Head of caudate nucleus (tissue), 42 donors: Measurements from ENCODE around the gene HIVEP3.

Experiments
- DNase-seq, 42 donors: peaks; one replicate each; pipeline versions ENCODE4 v3.0.0 to v3.0.0-alpha.2; 2020 to 2021; ENCODE audit warnings: mixed read lengths in 7 of 42
- intact Hi-C: fragments of 100-400 bp; cut with DNase I; formaldehyde crosslinking; loops from one replicate; pipeline ENCODE4 v1.15.0; 2022

Gene HIVEP3

GRCh38 chr1:41675401-41675800 is 243.3 kb downstream of the HIVEP3 start:
- intact Hi-C loops = no loop called here
- no peak for DNase-seq

GRCh38 chr1:41674522-41674921 is 244.2 kb downstream of the HIVEP3 start:
- no peak for DNase-seq
- intact Hi-C loops = no loop called here

- no peak for DNase-seq
- intact Hi-C loops = no loop called here
Observed at GRCh38 chr1:41673806-41674205, 244.9 kb downstream of the HIVEP3 start.

GRCh38 chr1:41673378-41673777 is 245.3 kb downstream of the HIVEP3 start:
- intact Hi-C loops = no loop called here
- DNase-seq = no peak

- DNase-seq = no peak
- intact Hi-C loops = no loop called here
Observed at GRCh38 chr1:41672641-41673361, 245.9 kb downstream of the HIVEP3 start.

- intact Hi-C loops = no loop called here
- peak in 16 of 42 donors; percentile 20 to 77 (median 55) for DNase-seq
Observed at GRCh38 chr1:41672173-41672572, 246.5 kb downstream of the HIVEP3 start.

- intact Hi-C loops = no loop called here
- peak in 1 of 42 donors; percentile 51 for DNase-seq
Observed at GRCh38 chr1:41671116-41671755, 247.5 kb downstream of the HIVEP3 start.

- peak in 16 of 42 donors; percentile 22 to 80 (median 56) for DNase-seq
- intact Hi-C loops = no loop called here
Observed at GRCh38 chr1:41670217-41670957, 248.3 kb downstream of the HIVEP3 start.

GRCh38 chr1:41668967-41669366 is 249.8 kb downstream of the HIVEP3 start:
- no peak for DNase-seq
- intact Hi-C loops = no loop called here

GRCh38 chr1:41668054-41668660 is 250.6 kb downstream of the HIVEP3 start:
- no peak for DNase-seq
- intact Hi-C loops = no loop called here

- intact Hi-C loops = no loop called here
- no peak for DNase-seq
Observed at GRCh38 chr1:41666981-41667631, 251.6 kb downstream of the HIVEP3 start.

GRCh38 chr1:41665962-41666917 is 252.5 kb downstream of the HIVEP3 start:
- intact Hi-C loops = no loop called here

GRCh38 chr1:41664861-41665640 is 253.7 kb downstream of the HIVEP3 start:
- DNase-seq = no peak
- intact Hi-C loops = loop anchor here (5.0 kb wide), 1 partner anchor 93 kb away; no protein-coding TSS in a partner anchor

More at GRCh38 chr1:41665962-41666917, 252.5 kb downstream of the HIVEP3 start:
- no peak for DNase-seq

GRCh38 chr1:41663671-41664400 is 254.9 kb downstream of the HIVEP3 start:
- no peak for DNase-seq
- intact Hi-C loops = loop anchor here (5.0 kb wide), 1 partner anchor 92 kb away; no protein-coding TSS in a partner anchor

- intact Hi-C loops = loop anchor here (5.0 kb wide), 1 partner anchor 91 kb away; no protein-coding TSS in a partner anchor
- peak in 23 of 42 donors; percentile 12 to 72 (median 37) for DNase-seq
Observed at GRCh38 chr1:41662765-41663437, 255.8 kb downstream of the HIVEP3 start.
